Erythroblast (primary cell): ENCODE data around the gene MAEA.

Experiments
- GATA1 ChIP-seq: IDR thresholded peaks from 2 replicates; pipeline ENCODE4 v1.6.1; 2011; ENCODE audit warnings: low read depth, mild to moderate bottlenecking, control low read depth, low read length, moderate library complexity
- POLR2A ChIP-seq: IDR thresholded peaks from 2 replicates; pipeline ENCODE4 v1.6.1; 2011; ENCODE audit warnings: mild to moderate bottlenecking, low read length

DNA sequence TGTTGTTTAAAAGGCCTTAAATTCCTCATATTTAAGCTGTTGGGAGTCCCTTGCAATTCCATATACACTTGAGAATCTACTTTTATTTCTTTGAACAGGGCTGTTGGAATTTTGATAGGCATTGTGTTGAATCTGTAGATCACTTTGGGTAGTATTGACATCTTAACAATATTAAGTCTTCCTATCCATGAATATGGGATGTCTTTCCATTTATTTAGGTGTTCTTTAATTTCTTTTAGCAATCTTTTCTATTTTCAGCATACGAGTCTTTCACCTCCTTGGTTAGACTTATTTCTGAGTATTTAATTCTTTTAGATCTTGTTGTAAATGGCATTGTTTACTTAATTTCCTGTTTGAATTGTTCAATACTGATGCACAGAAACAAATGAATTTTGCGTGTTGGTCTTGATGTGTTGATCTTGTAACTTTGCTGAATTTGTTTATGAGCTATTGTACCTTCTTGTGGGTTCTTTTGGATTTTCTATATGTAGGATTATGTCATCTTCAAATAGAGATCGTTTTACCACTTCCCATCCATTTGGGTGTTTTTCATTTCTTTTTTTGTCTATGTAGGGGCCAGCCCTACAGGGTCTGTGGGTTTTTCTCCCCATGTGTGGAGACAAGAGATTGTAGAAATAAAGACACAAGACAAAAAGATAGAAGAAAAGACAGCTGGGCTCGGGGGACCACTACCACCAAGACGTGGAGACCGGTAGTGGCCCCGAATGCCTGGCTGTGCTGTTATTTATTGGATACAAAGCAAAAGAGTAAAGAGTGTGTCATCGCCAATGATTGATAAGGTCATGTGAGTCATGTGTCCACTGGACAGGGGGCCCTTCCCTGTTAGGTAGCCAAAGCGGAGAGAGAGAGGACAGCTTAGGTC lies 22.6 kb upstream of the MAEA start:
- TF ChIP-seq POLR2A (no peak), GATA1 (no peak)
